HL-60 (cell line): Measurements from ENCODE around the gene ZFYVE16.

Experiments
- DNase-seq, 2 experiments: peaks; one replicate each; pipeline ENCODE4 v3.0.0-alpha.2; 2010 to 2020; ENCODE audit warnings: low read depth in 1 of 2, low spot score in 1 of 2
- H3K27ac ChIP-seq: fragments of 250-450 bp; sonication (Bioruptor Pico); replicated peaks from 2 replicates; pipeline ENCODE4 v1.5.1; 2020; ENCODE audit warnings: mild to moderate bottlenecking, moderate library complexity
- H3K27me3 ChIP-seq: fragments of 250-450 bp; sonication (Bioruptor Pico); 2 replicates; pipeline ENCODE4 v1.5.1; 2021; ENCODE audit warnings: mild to moderate bottlenecking, moderate library complexity; ENCODE audit not compliant: insufficient read depth, poor library complexity, severe bottlenecking
- H3K4me3 ChIP-seq: replicated peaks from 2 replicates; pipeline ENCODE4 v1.5.1; 2011; ENCODE audit warnings: mild to moderate bottlenecking, control low read depth, low read length; ENCODE audit not compliant: insufficient read depth
- CTCF ChIP-seq: IDR thresholded peaks from one replicate; pipeline ENCODE4 v1.5.1; 2011; ENCODE audit warnings: low read length, control low read depth, inconsistent platforms; ENCODE audit not compliant: insufficient read depth
- GABPA ChIP-seq: IDR thresholded peaks from 2 replicates; pipeline ENCODE4 v1.6.1; 2012; ENCODE audit warnings: low read depth
- POLR2AphosphoS5 ChIP-seq: IDR thresholded peaks from 2 replicates; pipeline ENCODE4 v1.6.1; 2012; ENCODE audit warnings: low read depth
- SPI1 ChIP-seq: IDR thresholded peaks from 2 replicates; pipeline ENCODE4 v1.6.1; 2012; ENCODE audit warnings: low read depth, mild to moderate bottlenecking, borderline replicate concordance
- TF ChIP-seq, protein P1 (sequence below): IDR thresholded peaks from 2 replicates; pipeline ENCODE4 v1.6.1; 2012; ENCODE audit warnings: low read depth; ENCODE audit not compliant: insufficient replicate concordance

ZFYVE16 gene

GRCh38 chr5:80507663-80508062 lies 99.8 kb downstream of the ZFYVE16 start:
- Histone ChIP-seq H3K27me3 (no peaks in the 10 kb centered on the region), H3K27ac (no peak overlapping the region), H3K4me3 (no peak overlapping the region)
- no peak for DNase-seq
- TF ChIP-seq GABPA = no peak
- TF ChIP-seq SPI1 = no peak
- no peak for TF ChIP-seq POLR2AphosphoS5
- TF ChIP-seq CTCF = no peak

GRCh38 chr5:80508844-80509243 lies 101.0 kb downstream of the ZFYVE16 start:
- Histone ChIP-seq H3K27ac (no peak overlapping the region), H3K4me3 (no peak overlapping the region), H3K27me3 (no peaks in the 10 kb centered on the region)
- no peak for DNase-seq
- TF ChIP-seq, protein P1, sequence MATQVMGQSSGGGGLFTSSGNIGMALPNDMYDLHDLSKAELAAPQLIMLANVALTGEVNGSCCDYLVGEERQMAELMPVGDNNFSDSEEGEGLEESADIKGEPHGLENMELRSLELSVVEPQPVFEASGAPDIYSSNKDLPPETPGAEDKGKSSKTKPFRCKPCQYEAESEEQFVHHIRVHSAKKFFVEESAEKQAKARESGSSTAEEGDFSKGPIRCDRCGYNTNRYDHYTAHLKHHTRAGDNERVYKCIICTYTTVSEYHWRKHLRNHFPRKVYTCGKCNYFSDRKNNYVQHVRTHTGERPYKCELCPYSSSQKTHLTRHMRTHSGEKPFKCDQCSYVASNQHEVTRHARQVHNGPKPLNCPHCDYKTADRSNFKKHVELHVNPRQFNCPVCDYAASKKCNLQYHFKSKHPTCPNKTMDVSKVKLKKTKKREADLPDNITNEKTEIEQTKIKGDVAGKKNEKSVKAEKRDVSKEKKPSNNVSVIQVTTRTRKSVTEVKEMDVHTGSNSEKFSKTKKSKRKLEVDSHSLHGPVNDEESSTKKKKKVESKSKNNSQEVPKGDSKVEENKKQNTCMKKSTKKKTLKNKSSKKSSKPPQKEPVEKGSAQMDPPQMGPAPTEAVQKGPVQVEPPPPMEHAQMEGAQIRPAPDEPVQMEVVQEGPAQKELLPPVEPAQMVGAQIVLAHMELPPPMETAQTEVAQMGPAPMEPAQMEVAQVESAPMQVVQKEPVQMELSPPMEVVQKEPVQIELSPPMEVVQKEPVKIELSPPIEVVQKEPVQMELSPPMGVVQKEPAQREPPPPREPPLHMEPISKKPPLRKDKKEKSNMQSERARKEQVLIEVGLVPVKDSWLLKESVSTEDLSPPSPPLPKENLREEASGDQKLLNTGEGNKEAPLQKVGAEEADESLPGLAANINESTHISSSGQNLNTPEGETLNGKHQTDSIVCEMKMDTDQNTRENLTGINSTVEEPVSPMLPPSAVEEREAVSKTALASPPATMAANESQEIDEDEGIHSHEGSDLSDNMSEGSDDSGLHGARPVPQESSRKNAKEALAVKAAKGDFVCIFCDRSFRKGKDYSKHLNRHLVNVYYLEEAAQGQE = no peak
- TF ChIP-seq CTCF (no peak), SPI1 (no peak), GABPA (no peak), POLR2AphosphoS5 (no peak)

- Histone ChIP-seq H3K4me3 (no peak overlapping the region), H3K27ac (no peak overlapping the region), H3K27me3 (no peaks in the 10 kb centered on the region)
- no peak for DNase-seq
- TF ChIP-seq SPI1 = no peak
- TF ChIP-seq, protein P1 = no peak
- TF ChIP-seq GABPA = no peak
- no peak for TF ChIP-seq POLR2AphosphoS5
- TF ChIP-seq CTCF = no peak
Observed at GRCh38 chr5:80509362-80509761, 101.5 kb downstream of the ZFYVE16 start.

DNA sequence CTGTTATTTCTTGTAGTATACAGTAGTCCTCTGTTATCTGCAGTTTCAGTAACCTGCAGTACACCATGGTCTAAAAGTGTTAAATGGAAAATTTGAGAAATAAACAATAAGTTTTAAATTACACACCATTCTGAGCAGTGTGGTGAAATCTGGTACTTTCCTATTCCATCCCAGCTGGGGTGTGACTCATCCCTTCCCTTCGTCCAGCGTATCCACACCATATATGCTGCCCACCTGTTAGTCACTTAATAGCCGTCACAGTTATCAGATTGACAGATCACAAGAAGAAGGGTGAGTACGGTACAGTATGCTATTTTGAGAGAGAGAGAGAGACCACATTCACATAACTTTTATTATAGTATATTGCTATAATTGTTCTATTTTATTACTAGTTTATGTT lies 109.0 kb downstream of the ZFYVE16 start:
- no peak overlapping the region for H3K27ac ChIP-seq

More for the DNA sequence above, 109.0 kb downstream of the ZFYVE16 start:
- no peak for DNase-seq
- Histone ChIP-seq H3K4me3 (no peak overlapping the region), H3K27me3 (no peaks in the 10 kb centered on the region)
- no peak for TF ChIP-seq GABPA
- TF ChIP-seq SPI1 = no peak
- TF ChIP-seq, protein P1 = no peak
- no peak for TF ChIP-seq POLR2AphosphoS5
- TF ChIP-seq CTCF = no peak
